Activated T-cell treated with anti-CD3 and anti-CD28 coated beads for 4 hours (primary cell): ENCODE data around the gene DGKZ.
"Not testable (repeated sequence)": the region's sequence is repeated elsewhere in the genome, so short reads cannot be mapped to it uniquely, and the experiment has no call there.

ENCODE experiments used
- DNase-seq: peaks from one replicate; pipeline ENCODE4 v3.0.0-alpha.2; 2020

Gene DGKZ

DNA sequence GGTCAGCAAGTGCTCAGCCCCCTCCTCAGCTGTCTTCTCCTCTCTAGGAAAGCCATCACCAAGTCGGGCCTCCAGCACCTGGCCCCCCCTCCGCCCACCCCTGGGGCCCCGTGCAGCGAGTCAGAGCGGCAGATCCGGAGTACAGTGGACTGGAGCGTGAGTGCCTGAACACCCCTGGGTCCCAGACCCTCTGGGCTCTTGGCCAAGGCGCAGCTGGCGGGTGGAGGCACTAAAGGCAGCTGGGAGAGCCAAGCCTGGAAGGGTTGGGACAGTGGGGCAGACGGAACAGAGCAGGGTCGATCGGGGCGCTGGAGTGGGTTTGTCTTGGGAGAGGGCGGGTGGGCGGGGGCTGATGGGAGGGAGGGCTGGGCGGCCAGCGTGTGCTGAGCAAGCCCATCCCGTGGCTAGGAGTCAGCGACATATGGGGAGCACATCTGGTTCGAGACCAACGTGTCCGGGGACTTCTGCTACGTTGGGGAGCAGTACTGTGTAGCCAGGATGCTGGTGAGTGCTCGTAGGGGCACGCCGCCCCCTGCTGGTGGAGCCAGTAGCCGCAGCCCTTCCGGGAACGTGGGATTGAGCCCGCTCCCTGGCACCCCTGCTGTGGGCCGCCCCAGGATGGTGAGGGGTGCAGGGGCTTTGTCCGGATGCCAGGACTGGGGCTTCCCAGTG, 20.1 kb downstream of the DGKZ start:
- DNase-seq = peak; percentile 69

DNA sequence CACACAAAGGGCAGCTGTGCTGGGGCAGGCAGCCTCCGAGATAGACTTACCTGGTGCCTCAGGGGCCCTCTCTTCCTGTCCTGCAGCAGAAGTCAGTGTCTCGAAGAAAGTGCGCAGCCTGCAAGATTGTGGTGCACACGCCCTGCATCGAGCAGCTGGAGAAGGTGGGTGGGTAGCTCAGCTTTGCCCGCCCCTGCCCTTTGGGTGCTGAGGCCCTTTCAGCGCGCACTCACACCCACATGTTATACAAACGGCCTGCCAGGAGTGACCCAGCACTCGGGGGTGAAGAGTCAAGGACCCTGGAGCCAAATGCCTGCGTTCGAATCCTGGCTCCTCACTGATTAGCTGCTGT, 20.6 kb downstream of the DGKZ start:
- DNase-seq = no peak

DNA sequence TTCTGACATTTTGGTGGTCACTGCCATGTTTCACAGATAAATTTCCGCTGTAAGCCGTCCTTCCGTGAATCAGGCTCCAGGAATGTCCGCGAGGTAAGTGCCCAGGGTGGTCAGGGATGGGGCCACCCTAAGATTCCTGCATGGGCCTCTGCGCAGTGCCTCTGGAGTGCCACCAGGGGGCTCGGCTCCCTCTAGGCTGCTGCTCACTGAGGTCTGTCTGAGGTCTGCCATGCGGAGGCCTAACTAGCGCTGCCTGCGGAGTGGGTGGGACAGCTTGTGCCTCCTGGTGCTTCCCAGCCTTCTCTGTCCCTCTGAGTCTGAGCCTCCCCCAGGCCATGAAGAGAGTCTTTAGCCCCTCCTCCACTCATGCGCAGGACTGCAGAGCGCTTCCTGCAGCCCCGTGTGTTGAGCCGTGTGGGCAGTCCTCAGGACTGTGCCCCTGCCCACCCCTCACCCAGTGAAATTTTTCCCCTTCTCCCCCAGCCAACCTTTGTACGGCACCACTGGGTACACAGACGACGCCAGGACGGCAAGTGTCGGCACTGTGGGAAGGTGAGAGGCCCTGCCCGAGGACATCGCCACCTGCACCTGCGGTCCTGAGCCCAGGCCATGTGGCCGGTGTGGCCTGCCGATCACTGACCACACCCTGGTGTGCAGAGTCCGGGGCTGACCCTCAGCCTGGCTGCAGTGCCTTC, 22.3 kb downstream of the DGKZ start:
- peak; percentile 46 for DNase-seq

- DNase-seq = no peak
Measured at GRCh38 chr11:46370253-46370652, 23.0 kb downstream of the DGKZ start.

DNA sequence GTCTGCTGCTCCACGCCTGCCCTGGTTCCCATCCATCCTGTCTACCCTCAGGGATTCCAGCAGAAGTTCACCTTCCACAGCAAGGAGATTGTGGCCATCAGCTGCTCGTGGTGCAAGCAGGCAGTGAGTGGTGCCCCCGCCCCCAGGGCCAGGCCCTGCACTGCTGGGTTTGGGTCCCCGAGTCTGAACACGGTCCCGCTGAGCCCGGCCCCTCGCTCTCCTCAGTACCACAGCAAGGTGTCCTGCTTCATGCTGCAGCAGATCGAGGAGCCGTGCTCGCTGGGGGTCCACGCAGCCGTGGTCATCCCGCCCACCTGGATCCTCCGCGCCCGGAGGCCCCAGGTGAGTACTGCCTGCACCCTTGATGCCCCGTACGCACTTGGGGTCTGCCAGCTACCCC, 24.0 kb downstream of the DGKZ start:
- DNase-seq = not testable (repeated sequence)

DNA sequence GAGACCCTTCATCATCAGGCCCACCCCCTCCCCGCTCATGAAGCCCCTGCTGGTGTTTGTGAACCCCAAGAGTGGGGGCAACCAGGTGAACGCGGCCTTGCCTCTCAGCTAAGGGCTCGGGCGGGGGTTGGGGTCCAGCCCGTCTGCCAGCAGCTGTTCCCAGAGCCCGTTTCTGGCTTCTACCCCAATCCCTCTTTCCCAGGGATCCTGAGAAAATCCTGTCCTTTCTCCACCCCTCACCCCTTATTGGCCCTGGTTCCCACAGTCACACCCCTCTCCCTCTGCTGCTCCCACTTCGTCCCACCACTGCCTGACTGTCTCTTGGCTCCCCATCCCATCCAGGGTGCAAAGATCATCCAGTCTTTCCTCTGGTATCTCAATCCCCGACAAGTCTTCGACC, 24.8 kb downstream of the DGKZ start:
- no peak for DNase-seq

GRCh38 chr11:46372501-46372900, 25.2 kb downstream of the DGKZ start:
- not testable (repeated sequence) for DNase-seq

DNA sequence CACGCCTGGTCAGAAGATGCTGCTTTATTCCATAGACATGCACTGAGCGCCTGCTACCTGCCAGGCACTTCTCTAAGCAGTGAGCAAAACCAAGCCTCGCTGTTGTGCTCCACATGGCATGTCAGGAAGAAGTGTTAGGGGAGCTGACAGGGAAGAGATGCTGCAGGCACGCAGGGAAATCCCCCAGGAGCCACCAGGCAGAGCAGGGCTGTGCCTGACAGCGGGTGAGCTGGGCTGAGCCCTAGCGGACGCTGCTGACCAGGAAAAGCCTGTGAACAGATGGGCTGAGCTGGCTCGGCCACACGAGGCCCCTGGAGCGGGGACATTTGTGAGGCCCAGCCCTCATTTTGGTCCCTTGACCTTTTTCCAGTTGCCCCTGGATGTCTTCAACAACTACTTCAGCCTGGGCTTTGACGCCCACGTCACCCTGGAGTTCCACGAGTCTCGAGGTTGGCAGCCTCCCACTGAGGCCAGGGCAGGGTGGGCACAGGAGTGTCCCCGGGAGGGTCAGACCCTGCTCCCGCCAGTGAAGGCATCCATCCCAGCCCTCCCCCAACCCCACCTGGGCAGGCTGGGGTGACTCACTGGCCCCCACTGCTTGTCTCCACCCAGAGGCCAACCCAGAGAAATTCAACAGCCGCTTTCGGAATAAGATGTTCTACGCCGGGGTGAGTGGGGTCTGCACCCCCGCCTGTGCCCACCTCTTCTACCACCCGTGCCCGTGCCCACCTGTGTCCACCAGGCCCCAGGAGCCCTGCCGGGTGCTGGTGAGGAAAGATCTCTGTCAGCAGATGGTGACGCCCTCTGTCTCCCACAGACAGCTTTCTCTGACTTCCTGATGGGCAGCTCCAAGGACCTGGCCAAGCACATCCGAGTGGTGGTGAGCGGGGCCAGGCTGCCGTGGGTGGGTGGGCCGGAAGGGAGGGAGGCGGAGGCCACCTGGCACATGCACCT, 26.8 kb downstream of the DGKZ start:
- DNase-seq = no peak

DNA sequence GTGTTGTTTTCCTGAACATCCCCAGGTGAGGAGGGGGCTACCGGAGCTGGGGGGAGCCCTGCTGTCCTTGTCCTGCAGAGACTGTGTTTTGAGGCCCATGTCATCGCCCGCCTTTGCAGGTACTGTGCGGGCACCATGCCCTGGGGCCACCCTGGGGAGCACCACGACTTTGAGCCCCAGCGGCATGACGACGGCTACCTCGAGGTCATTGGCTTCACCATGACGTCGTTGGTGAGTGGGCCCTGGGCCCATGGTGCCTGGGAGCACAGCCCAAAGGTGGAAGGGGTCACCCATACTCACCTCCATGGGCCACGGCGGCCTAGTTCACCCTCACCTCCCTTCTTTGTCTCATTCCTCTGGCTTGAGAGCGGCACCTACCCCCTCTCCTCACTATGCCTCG, 27.6 kb downstream of the DGKZ start:
- no peak for DNase-seq

GRCh38 chr11:46375392-46376101, 28.3 kb downstream of the DGKZ start:
- no peak for DNase-seq

- no peak for DNase-seq
Measured at GRCh38 chr11:46376258-46377050, 29.2 kb downstream of the DGKZ start.

DNA sequence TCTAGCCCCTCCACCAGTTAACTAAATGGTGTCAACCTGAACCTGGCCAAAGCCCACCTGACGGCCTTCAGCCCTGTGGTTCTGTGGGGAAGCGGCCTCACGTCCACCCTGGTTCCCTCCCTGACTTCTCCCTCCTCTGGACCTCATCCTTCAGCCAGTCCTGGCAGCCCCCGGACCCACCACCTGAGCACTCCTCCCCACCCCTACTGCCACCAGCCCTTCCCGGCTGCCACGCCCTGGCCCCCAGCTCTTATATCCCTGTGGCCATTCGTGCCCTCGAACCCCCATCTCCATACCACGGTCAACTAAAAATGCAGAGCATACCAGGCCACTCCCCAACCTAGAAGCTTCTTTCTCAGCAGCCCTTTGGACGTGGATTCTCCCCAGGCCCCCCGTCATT, 30.0 kb downstream of the DGKZ start:
- DNase-seq = no peak

- DNase-seq = no peak
Measured at GRCh38 chr11:46377831-46378230, 30.6 kb downstream of the DGKZ start.

GRCh38 chr11:46378296-46378695, 31.0 kb downstream of the DGKZ start:
- no peak for DNase-seq

- no peak for DNase-seq
Measured at GRCh38 chr11:46378811-46379481, 31.7 kb downstream of the DGKZ start.

- DNase-seq = not testable (repeated sequence)
Measured at GRCh38 chr11:46379482-46380293, 32.4 kb downstream of the DGKZ start.

- DNase-seq = peak; percentile 48
Measured at GRCh38 chr11:46380340-46381047, 33.2 kb downstream of the DGKZ start.

GRCh38 chr11:46381048-46381818, 34.0 kb downstream of the DGKZ start, which contains the start of gene MDK:
TSS of gene MDK (plus strand) at chr11:46381669. CDS start at chr11:46382058, 389 bp downstream.
- no peak for DNase-seq
